ENCODE data around the gene NCAPG. TPM values are rescaled to one million over a fixed set of nuclear protein-coding genes. Genes with fewer than 3 reads are reported as not detected.

Gene NCAPG
- total RNA-seq, 6 donors from 2014 or later, result 1.4 to 2.4 (median 2.1) TPM; not detected in 1

DNA sequence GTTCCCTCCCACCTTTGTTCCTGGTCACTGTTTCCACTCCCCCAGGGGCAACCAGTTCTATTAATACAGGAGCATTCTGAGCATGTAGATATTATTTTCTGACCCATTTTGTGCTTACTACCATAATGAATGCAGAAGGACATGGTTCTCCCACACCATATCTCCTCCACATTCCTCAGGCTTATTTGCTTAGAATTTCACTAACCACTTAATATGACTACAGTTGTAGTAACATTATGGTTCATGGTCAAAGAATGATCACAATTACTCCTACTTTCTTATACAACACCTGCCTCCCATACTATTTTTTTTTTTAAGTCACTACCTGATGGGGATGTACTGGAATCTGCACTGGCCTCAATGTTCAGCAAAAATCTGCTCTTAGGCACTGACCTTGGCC is 21.8 kb upstream of the NCAPG start:
- Histone ChIP-seq H3K27ac (no peak overlapping the region), H3K36me3 (peaks cover 0 to 6% (median 3%) of the 10 kb centered on the region in 4 donors), H3K4me1 (no peaks in the 10 kb centered on the region), H3K4me3 (no peak overlapping the region), H3K27me3 (no peaks in the 10 kb centered on the region), H3K9me3 (no peaks in the 10 kb centered on the region)
- ATAC-seq (ENCODE audit: low FRiP score in 2 of 2), result no peak
- TF ChIP-seq POLR2AphosphoS5 (IDR thresholded peaks at IDR 0.05) (no peak), POLR2A (IDR thresholded peaks at IDR 0.05) (no peak), EP300 (IDR thresholded peaks at IDR 0.05) (no peak)
- TF ChIP-seq, protein P1, sequence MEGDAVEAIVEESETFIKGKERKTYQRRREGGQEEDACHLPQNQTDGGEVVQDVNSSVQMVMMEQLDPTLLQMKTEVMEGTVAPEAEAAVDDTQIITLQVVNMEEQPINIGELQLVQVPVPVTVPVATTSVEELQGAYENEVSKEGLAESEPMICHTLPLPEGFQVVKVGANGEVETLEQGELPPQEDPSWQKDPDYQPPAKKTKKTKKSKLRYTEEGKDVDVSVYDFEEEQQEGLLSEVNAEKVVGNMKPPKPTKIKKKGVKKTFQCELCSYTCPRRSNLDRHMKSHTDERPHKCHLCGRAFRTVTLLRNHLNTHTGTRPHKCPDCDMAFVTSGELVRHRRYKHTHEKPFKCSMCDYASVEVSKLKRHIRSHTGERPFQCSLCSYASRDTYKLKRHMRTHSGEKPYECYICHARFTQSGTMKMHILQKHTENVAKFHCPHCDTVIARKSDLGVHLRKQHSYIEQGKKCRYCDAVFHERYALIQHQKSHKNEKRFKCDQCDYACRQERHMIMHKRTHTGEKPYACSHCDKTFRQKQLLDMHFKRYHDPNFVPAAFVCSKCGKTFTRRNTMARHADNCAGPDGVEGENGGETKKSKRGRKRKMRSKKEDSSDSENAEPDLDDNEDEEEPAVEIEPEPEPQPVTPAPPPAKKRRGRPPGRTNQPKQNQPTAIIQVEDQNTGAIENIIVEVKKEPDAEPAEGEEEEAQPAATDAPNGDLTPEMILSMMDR (IDR thresholded peaks at IDR 0.05), result no peak
- no peak for DNase-seq

DNA sequence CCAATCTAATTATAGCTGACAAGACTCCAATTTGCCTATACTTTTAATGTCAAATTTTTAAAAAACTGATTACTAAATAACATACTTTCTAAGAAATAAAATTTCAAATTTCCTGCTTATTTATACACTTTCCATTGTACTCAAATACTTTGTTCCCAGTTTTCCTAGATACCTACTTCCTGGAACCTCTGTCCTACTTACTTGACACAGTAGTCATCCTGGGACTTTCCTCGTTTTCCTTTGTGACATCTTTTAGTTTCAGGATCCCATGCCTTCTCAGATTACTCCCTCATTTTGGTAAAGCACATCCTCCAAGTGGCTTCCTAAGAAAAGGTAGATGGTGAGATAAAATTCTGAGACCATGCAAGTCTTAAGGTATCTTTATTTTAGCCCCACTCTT is 16.0 kb upstream of the NCAPG start:
- DNase-seq, result no peak
- 64 to 66% methylated on average over 1 of the region's 1 CpG for WGBS, 2 donors

DNA sequence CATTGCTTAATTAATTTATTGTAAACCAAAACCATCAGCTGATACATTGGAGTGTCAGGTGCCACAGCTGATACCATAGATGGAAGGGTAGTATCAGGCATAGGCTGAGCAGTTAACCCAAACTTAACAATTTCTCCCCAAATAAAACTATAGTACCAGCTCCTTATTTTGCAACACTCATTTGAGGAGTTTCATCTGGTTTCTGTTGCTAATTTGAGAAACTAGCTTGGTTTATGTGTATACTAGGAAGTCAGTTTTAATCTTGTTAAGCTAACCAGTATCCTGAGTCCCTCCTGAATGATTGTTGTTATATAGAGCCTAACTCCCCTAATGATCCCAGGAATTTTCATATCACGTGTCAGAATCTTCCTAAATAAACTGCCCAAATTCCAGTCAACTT is 13.0 kb upstream of the NCAPG start:
- TF ChIP-seq, protein P1 (IDR thresholded peaks at IDR 0.05), result no peak
- no peak for TF ChIP-seq POLR2AphosphoS5 (IDR thresholded peaks at IDR 0.05)
- no peak for TF ChIP-seq POLR2A (IDR thresholded peaks at IDR 0.05)
- no peak for TF ChIP-seq EP300 (IDR thresholded peaks at IDR 0.05)
- peaks cover 0 to 36% (median 6%) of the 10 kb centered on the region in 4 donors for H3K36me3 ChIP-seq
- no peaks in the 10 kb centered on the region for H3K27me3 ChIP-seq
- no peaks in the 10 kb centered on the region for H3K9me3 ChIP-seq
- DNase-seq (no peak), ATAC-seq (ENCODE audit: low FRiP score in 2 of 2) (no peak)
- no peak overlapping the region for H3K27ac ChIP-seq
- no peak overlapping the region for H3K4me3 ChIP-seq
- WGBS, 2 donors, result 95 to 97% methylated on average over 1 of the region's 1 CpG
- H3K4me1 ChIP-seq, result no peaks in the 10 kb centered on the region

More for the DNA sequence above, 16.0 kb upstream of the NCAPG start:
- Histone ChIP-seq H3K9me3 (no peaks in the 10 kb centered on the region), H3K36me3 (peaks cover 0 to 18% (median 4%) of the 10 kb centered on the region in 4 donors), H3K27ac (no peak overlapping the region), H3K4me3 (no peak overlapping the region), H3K27me3 (no peaks in the 10 kb centered on the region), H3K4me1 (no peaks in the 10 kb centered on the region)
- ATAC-seq (ENCODE audit: low FRiP score in 2 of 2), result no peak
- TF ChIP-seq EP300 (IDR thresholded peaks at IDR 0.05), result no peak
- no peak for TF ChIP-seq POLR2A (IDR thresholded peaks at IDR 0.05)
- TF ChIP-seq, protein P1 (IDR thresholded peaks at IDR 0.05), result no peak
- no peak for TF ChIP-seq POLR2AphosphoS5 (IDR thresholded peaks at IDR 0.05)

DNA sequence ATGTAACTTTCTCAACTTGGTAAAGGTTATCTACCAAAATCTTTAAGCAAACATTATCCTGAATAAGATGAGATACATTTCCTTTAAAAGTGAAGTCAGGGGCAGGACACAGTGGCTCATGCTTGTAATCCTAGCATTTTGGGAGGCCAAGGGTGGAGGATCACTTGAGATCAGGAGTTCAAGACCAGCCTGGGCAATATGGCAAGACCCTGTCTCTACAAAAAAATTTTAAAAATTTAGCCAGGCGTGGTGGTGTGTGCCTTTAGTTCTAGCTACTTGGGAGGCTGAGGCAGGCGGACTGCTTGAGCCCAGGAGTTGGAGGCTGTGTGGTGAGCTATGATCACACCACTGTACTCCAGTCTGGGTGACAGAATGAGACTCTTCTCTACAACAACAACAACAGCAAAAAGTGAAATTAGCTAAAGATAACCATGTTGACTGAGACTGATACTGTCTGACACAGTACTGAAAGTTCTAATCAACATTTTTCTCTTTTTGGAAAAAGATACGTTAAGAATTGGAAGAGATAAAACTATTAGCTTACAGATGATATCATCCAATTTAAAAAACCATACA is 5.1 kb upstream of the NCAPG start:
- Histone ChIP-seq H3K27me3 (no peaks in the 10 kb centered on the region), H3K4me3 (no peak overlapping the region), H3K9me3 (no peaks in the 10 kb centered on the region), H3K27ac (no peak overlapping the region), H3K4me1 (peaks cover 28 to 36% (median 31%) of the 10 kb centered on the region in 4 donors), H3K36me3 (peaks cover 6 to 34% (median 24%) of the 10 kb centered on the region in 4 donors)
- DNase-seq (no peak), ATAC-seq (ENCODE audit: low FRiP score in 2 of 2) (no peak)
- 86 to 93% methylated on average over 3 of the region's 3 CpGs for WGBS, 2 donors
- TF ChIP-seq, protein P1 (IDR thresholded peaks at IDR 0.05), result no peak
- no peak for TF ChIP-seq POLR2AphosphoS5 (IDR thresholded peaks at IDR 0.05)
- no peak for TF ChIP-seq POLR2A (IDR thresholded peaks at IDR 0.05)
- no peak for TF ChIP-seq EP300 (IDR thresholded peaks at IDR 0.05)

DNA sequence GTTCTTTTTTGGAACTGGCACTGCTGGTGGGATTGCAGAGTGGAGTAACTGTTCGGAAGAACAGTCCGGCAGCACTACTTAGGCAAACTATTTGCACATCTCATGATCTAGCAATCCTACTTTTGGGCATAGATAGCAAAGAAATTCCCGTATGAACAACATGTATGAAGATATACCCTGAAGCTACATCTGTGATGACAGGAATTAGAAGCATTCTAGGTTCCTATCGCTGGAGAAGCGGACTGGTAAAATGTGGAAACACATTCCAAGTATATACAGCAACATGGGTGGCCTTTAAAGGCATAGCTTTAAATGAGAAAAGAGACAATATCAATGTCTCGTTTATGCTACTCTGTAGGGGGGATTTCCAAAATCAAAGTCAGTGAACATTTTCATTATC is 3.3 kb upstream of the NCAPG start:
- Histone ChIP-seq H3K4me3 (peak overlapping the region in 2 of 4 donors; percentile 5 to 12), H3K36me3 (peaks cover 6 to 23% (median 22%) of the 10 kb centered on the region in 4 donors), H3K27ac (no peak overlapping the region), H3K4me1 (peaks cover 34 to 43% (median 37%) of the 10 kb centered on the region in 4 donors), H3K9me3 (no peaks in the 10 kb centered on the region), H3K27me3 (no peaks in the 10 kb centered on the region)
- WGBS, 2 donors, result 45 to 56% methylated on average over 6 of the region's 6 CpGs
- DNase-seq (no peak), ATAC-seq (ENCODE audit: low FRiP score in 2 of 2) (no peak)
- TF ChIP-seq, protein P1 (IDR thresholded peaks at IDR 0.05), result no peak
- no peak for TF ChIP-seq POLR2A (IDR thresholded peaks at IDR 0.05)
- no peak for TF ChIP-seq POLR2AphosphoS5 (IDR thresholded peaks at IDR 0.05)
- TF ChIP-seq EP300 (IDR thresholded peaks at IDR 0.05), result no peak

All from upper lobe of left lung (tissue), 6 donors.